Testis (tissue), 3 donors: ENCODE measurements around the gene BBS1. TPM values are rescaled to one million over a fixed set of nuclear protein-coding genes. Genes with fewer than 3 reads are reported as not detected.

Source experiments
- polyA plus RNA-seq: library from polyadenylated mRNA; stranded (reverse); fragments of 350-450 nt; fragmentation: Illumina TruSeq; extraction: RNeasy Lipid Tissue Mini Kit (QIAGEN cat#74804); gene quantifications from one replicate; pipeline ENCODE4 v1.2.3, GENCODE V29; 2014; ENCODE audit warnings: low read depth, low replicate concordance; ENCODE audit not compliant: insufficient read depth
- total RNA-seq, 2 donors: library from RNA; depleted of rRNA; stranded (reverse); fragments of >200 nt; gene quantifications; one replicate each; pipeline ENCODE4 v1.2.3, GENCODE V29; 2016

Gene BBS1
- total and polyA plus RNA-seq, 3 donors from 2014 or later = 42.9 to 89.3 (median 86.1) TPM

Other genes with a start within 250 kb of the BBS1 start
- 100 to 1,000 TPM in 1 of 2 donors, 10 to 100 TPM in 1; 63.2 to 107 TPM for gene RAB1B, start 242.0 kb upstream of the BBS1 start, total RNA-seq
- 180 TPM for gene RAB1B, start 242.0 kb upstream of the BBS1 start, polyA plus RNA-seq
- 1 to 10 TPM; 4.0 to 7.4 TPM for gene CNIH2, start 232.5 kb upstream of the BBS1 start, total RNA-seq
- gene CNIH2, start 232.5 kb upstream of the BBS1 start, polyA plus RNA-seq = 17.3 TPM
- 10 to 100 TPM; 60.5 to 94.1 TPM for gene YIF1A, start 221.5 kb upstream of the BBS1 start, total RNA-seq
- 82.6 TPM for gene YIF1A, start 221.5 kb upstream of the BBS1 start, polyA plus RNA-seq
- gene TMEM151A, start 218.7 kb upstream of the BBS1 start, total RNA-seq = 1 to 10 TPM; 1.4 to 1.7 TPM
- 0.90 TPM for gene TMEM151A, start 218.7 kb upstream of the BBS1 start, polyA plus RNA-seq
- 1 to 10 TPM; 3.9 to 6.4 TPM for gene CD248, start 193.6 kb upstream of the BBS1 start, total RNA-seq
- 35.5 TPM for gene CD248, start 193.6 kb upstream of the BBS1 start, polyA plus RNA-seq
- 1 to 10 TPM; 8.2 to 8.5 TPM for gene RIN1, start 174.2 kb upstream of the BBS1 start, total RNA-seq
- gene RIN1, start 174.2 kb upstream of the BBS1 start, polyA plus RNA-seq = 4.7 TPM
- 10 to 100 TPM; 55.5 to 59.4 TPM for gene BRMS1, start 165.5 kb upstream of the BBS1 start, total RNA-seq
- gene BRMS1, start 165.5 kb upstream of the BBS1 start, polyA plus RNA-seq = 67.5 TPM
- 10 to 100 TPM; 28.2 to 45.1 TPM for gene B4GAT1, start 163.0 kb upstream of the BBS1 start, total RNA-seq
- 23.2 TPM for gene B4GAT1, start 163.0 kb upstream of the BBS1 start, polyA plus RNA-seq
- gene SLC29A2, start 138.9 kb upstream of the BBS1 start, total RNA-seq = 1 to 10 TPM; 1.6 to 3.1 TPM
- 1.2 TPM for gene SLC29A2, start 138.9 kb upstream of the BBS1 start, polyA plus RNA-seq
- gene NPAS4, start 89.6 kb upstream of the BBS1 start, total RNA-seq = 1 to 10 TPM in 1 of 2 donors, under 1 TPM in 1; 0.50 to 1.4 TPM
- 0.09 TPM for gene NPAS4, start 89.6 kb upstream of the BBS1 start, polyA plus RNA-seq
- gene MRPL11, start 71.8 kb upstream of the BBS1 start, total RNA-seq = 10 to 100 TPM; 21.2 to 23.7 TPM
- 50.0 TPM for gene MRPL11, start 71.8 kb upstream of the BBS1 start, polyA plus RNA-seq
- 10 to 100 TPM; 13.0 to 17.7 TPM for gene PELI3, start 43.7 kb upstream of the BBS1 start, total RNA-seq
- 10.2 TPM for gene PELI3, start 43.7 kb upstream of the BBS1 start, polyA plus RNA-seq
- gene DPP3, start 30.2 kb upstream of the BBS1 start, total RNA-seq = 10 to 100 TPM; 29.3 to 31.0 TPM
- gene DPP3, start 30.2 kb upstream of the BBS1 start, polyA plus RNA-seq = 24.8 TPM
- gene ZDHHC24, start 35.4 kb downstream of the BBS1 start, total RNA-seq = 10 to 100 TPM; 20.7 to 23.3 TPM
- 9.2 TPM for gene ZDHHC24, start 35.4 kb downstream of the BBS1 start, polyA plus RNA-seq
- gene ACTN3, start 36.3 kb downstream of the BBS1 start, total RNA-seq = 1 to 10 TPM; 1.7 to 4.0 TPM
- 6.8 TPM for gene ACTN3, start 36.3 kb downstream of the BBS1 start, polyA plus RNA-seq
- 100 to 1,000 TPM; 125 to 164 TPM for gene CTSF, start 58.0 kb downstream of the BBS1 start, total RNA-seq
- 242 TPM for gene CTSF, start 58.0 kb downstream of the BBS1 start, polyA plus RNA-seq
- gene CCDC87, start 82.4 kb downstream of the BBS1 start, total RNA-seq = 10 to 100 TPM; 14.4 to 26.3 TPM
- gene CCDC87, start 82.4 kb downstream of the BBS1 start, polyA plus RNA-seq = 37.2 TPM
- 10 to 100 TPM; 70.7 to 83.2 TPM for gene CCS, start 82.5 kb downstream of the BBS1 start, total RNA-seq
- gene CCS, start 82.5 kb downstream of the BBS1 start, polyA plus RNA-seq = 67.5 TPM
- gene RBM14, start 106.0 kb downstream of the BBS1 start, total RNA-seq = 100 to 1,000 TPM; 146 to 149 TPM
- gene RBM14, start 106.0 kb downstream of the BBS1 start, polyA plus RNA-seq = 85.2 TPM
- gene RBM4, start 128.1 kb downstream of the BBS1 start, total RNA-seq = 100 to 1,000 TPM in 1 of 2 donors, 10 to 100 TPM in 1; 95.2 to 123 TPM
- 137 TPM for gene RBM4, start 128.1 kb downstream of the BBS1 start, polyA plus RNA-seq
- 10 to 100 TPM; 35.0 to 35.7 TPM for gene RBM4B, start 167.3 kb downstream of the BBS1 start, total RNA-seq
- gene RBM4B, start 167.3 kb downstream of the BBS1 start, polyA plus RNA-seq = 35.2 TPM
- 100 to 1,000 TPM; 116 to 239 TPM for gene SPTBN2, start 218.6 kb downstream of the BBS1 start, total RNA-seq
- gene SPTBN2, start 218.6 kb downstream of the BBS1 start, polyA plus RNA-seq = 159 TPM